D721Med (cell line): ENCODE data around the gene FGD5.

Experiments used
- DNase-seq: peaks from one replicate; pipeline ENCODE4 v3.0.0; 2011; ENCODE audit warnings: low spot score; ENCODE audit not compliant: insufficient read length
- FAIRE-seq: peaks from 2 replicates; lab custom pipeline; 2011; peaks lifted over from hg19 to GRCh38; lab: Jason Lieb, UNC
- CTCF ChIP-seq: IDR thresholded peaks from 2 replicates; pipeline ENCODE4 v1.5.1; 2012; ENCODE audit warnings: mild to moderate bottlenecking, control low read depth; ENCODE audit not compliant: insufficient read depth; ENCODE audit errors: missing control alignments

The FGD5 gene

DNA sequence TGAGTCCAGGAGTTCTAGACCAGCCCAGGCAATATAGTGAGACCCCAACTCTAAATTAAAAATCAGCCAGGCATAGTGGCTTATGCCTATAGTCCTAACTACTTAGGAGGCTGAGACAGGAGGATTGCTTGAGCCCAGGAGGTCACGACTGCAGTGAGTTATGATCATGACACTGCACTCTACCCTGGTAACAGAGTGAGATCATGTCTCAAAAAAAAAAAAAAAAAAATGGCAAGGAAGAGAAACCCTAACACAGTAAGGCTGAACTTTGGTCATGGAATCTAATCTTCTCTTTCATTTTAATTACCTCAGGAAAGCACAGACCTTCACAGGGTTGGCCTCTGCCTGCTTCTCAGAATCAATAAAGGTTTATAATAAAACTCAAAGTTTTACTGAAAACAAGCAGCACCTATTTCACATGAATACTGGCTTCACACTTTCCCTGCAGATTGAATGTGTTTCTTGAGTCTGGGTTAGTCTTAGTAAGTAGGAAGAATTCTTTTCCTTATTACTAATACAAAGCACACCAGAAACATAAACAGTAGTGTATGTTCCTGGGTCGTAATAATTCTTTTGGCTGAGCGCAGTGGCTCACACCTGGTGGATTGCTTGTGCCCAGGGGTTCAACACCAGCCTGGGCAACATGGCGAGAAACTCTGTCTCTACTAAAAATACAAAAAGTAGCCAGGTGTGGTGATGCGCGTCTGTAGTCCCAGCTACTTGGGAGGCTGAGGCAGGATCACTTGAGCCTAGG, 117.0 kb downstream of the FGD5 start:
- FAIRE-seq, result no peak
- DNase-seq, result no peak
- TF ChIP-seq CTCF, result no peak

DNA sequence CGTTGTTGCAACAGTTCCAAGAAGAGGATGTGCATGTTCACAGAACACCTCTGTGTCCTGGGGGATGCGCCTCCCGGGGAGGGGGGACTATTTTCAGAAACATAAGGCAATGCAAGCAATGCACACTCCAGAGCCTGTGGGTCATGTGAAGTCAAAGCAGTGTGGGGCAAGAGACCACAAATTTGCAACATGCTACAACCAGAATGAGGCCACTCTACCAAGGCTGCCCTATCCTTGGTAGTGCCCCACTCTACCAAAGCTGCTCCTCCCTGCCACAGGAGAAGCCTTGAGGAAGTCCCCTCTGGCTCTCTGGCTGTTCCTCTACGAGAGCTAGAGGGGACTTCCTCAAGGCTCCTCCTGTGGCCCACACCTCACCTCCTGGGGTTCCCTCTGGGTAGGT, 120.2 kb downstream of the FGD5 start:
- no peak for FAIRE-seq
- DNase-seq, result no peak
- TF ChIP-seq CTCF, result no peak

GRCh38 chr3:14941871-14942270, 123.1 kb downstream of the FGD5 start:
- DNase-seq (no peak), FAIRE-seq (no peak)
- TF ChIP-seq CTCF, result no peak

DNA sequence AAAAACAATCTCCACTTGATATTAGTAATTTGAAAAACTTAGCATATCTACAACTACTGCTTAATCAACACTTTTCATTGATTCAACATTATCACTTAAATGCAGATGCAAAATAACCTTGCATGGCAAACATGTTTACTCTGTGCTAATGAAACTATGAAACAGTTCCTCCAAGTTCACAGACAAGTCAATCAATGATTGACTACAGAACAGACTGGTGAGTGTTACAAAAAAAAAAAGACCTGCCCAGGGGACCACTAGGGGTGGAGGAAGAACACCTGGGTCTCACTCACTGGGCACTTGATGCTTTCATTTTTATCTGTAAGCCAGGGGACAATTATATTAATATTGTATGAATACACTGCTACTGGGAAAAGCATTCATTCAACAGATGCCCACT, 124.3 kb downstream of the FGD5 start:
- FAIRE-seq (no peak), DNase-seq (no peak)
- no peak for TF ChIP-seq CTCF

DNA sequence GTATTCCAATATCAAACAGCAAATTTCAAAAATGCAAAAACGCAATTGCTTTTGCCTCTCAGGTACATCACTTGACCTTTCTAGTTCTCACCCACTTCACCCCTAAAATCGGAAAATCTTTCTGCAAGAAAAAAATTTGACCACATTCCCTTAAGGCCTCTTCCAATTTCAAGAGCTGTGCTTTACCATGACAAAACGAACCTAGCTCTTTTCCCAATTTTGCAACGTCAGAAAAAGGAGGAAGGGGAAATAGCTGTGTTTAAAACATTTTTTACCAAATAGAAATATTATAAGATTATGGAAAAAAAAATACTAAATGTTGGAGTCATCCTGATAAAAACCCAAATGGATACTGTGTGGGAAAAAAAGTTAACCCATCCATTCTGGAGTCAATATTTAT, 127.5 kb downstream of the FGD5 start:
- TF ChIP-seq CTCF, result no peak
- DNase-seq (no peak), FAIRE-seq (no peak)

GRCh38 chr3:14946739-14947099, 128.0 kb downstream of the FGD5 start:
- FAIRE-seq, result no peak
- no peak for DNase-seq
- no peak for TF ChIP-seq CTCF

- no peak for TF ChIP-seq CTCF
- FAIRE-seq (no peak), DNase-seq (peak; percentile 73)
Observed at GRCh38 chr3:14947100-14947885, 128.5 kb downstream of the FGD5 start, which contains the start of gene NR2C2. Gene NR2C2, plus strand, starts transcription at chr3:14947583. Its CDS starts 56,332 bp downstream, at chr3:15003915.
